GM12878 (cell line): ENCODE data around the gene PITPNM1. TPM values are rescaled to one million over a fixed set of nuclear protein-coding genes. Genes with fewer than 3 reads are reported as not detected.

Experiments
- BCL3 ChIP-seq: IDR thresholded peaks from 2 replicates; pipeline ENCODE4 v1.6.1; 2011; ENCODE audit warnings: borderline replicate concordance, low read depth, mild to moderate bottlenecking, moderate library complexity, low read length; ENCODE audit not compliant: insufficient read depth, poor library complexity, severe bottlenecking
- BCLAF1 ChIP-seq: fragments of 450-650 bp; IDR thresholded peaks from 2 replicates; pipeline ENCODE4 v1.6.1; 2017; ENCODE audit warnings: antibody characterized with exemption, mild to moderate bottlenecking, moderate library complexity
- BMI1 ChIP-seq: fragments of 450-650 bp; IDR thresholded peaks from 2 replicates; pipeline ENCODE4 v1.6.1; 2016; ENCODE audit warnings: mild to moderate bottlenecking, moderate library complexity, borderline replicate concordance
- CBX3 ChIP-seq: fragments of 200-600 bp; sonication (generic); IDR thresholded peaks from 2 replicates; pipeline ENCODE4 v1.6.1; 2016; ENCODE audit warnings: low read depth, borderline replicate concordance
- CREM ChIP-seq: IDR thresholded peaks from 2 replicates; pipeline ENCODE4 v1.6.1; 2014; ENCODE audit warnings: antibody characterized with exemption, low read depth
- CUX1 ChIP-seq: IDR thresholded peaks from 2 replicates; pipeline ENCODE4 v1.6.1; 2012; ENCODE audit warnings: improper control_type of control experiment, low read depth, low read length; ENCODE audit not compliant: insufficient replicate concordance
- RAD51 ChIP-seq: fragments of 450-650 bp; IDR thresholded peaks from 2 replicates; pipeline ENCODE4 v1.6.1; 2016; ENCODE audit warnings: moderate library complexity, mild to moderate bottlenecking, inconsistent platforms
- RFX5 ChIP-seq: IDR thresholded peaks from 2 replicates; pipeline ENCODE4 v1.6.1; 2011; ENCODE audit warnings: low read depth, low read length, improper control_type of control experiment
- SP1 ChIP-seq: IDR thresholded peaks from one replicate; pipeline ENCODE4 v1.6.1; 2011; ENCODE audit warnings: low read depth, low read length
- ZZZ3 ChIP-seq: IDR thresholded peaks from 2 replicates; pipeline ENCODE4 v1.6.1; 2011; ENCODE audit warnings: low read depth; ENCODE audit not compliant: control insufficient read depth, insufficient read length
- microRNA-seq: library from miRNA; unstranded; fragments of <30 nt; microRNA quantifications from one replicate; pipeline ENCODE4, GENCODE V29; 2018
- polyA plus RNA-seq, 11 experiments: library from polyadenylated mRNA; depleted of rRNA in 4 of 11; unstranded in 6 of 11; stranded (reverse) in 5 of 11; fragments of >200 nt; fragmentation: Nextera tagmentation in 4 of 11; fragmentation: Illumina TruSeq in 1 of 11; extraction: Ambion mirVana in 4 of 11; extraction: Trizol in 1 of 11; gene quantifications; 1 replicate in 1 of 11; 2 replicates in 10 of 11; pipeline versions ENCODE4 v1.2.1 to v1.2.3, GENCODE V29; 2011 to 2016; ENCODE audit warnings: inconsistent platforms in 2 of 11, missing spikeins in 2 of 11, low read depth in 1 of 11
- small RNA-seq: library from RNA; depleted of rRNA; stranded (forward); fragments of <200 nt; gene quantifications from one replicate; pipeline ENCODE3, GENCODE V24; 2014
- total RNA-seq, 4 experiments: library from RNA; depleted of rRNA in 3 of 4; stranded (reverse); fragments of >200 nt in 3 of 4; fragmentation: Illumina TruSeq in 1 of 4; extraction: Trizol in 1 of 4; gene quantifications; 2 replicates each; pipeline versions ENCODE4 v1.2.1 to v1.2.3, GENCODE V29; 2013 to 2021

PITPNM1 gene
- total and polyA plus RNA-seq, 10 of the 15 experiments (the other 5 are each of a cell fraction or from before 2014, with no cell fraction given) = 0.11 to 56.8 (median 16.5) TPM

GRCh38 chr11:67442504-67443404 lies 62.4 kb downstream of the PITPNM1 start (continued):
- TF ChIP-seq CUX1 = no peak
- TF ChIP-seq BCL3 = no peak
- TF ChIP-seq BMI1 = no peak
- TF ChIP-seq RAD51 = no peak
- TF ChIP-seq RFX5 = no peak
- TF ChIP-seq CREM = no peak
- no peak for TF ChIP-seq BCLAF1
- no peak for TF ChIP-seq ZZZ3
- TF ChIP-seq SP1 = no peak
- TF ChIP-seq CBX3 = no peak

Small RNA genes lying within 50 kb of the gene (microRNA-seq; reads per million reads assigned to microRNA genes)
- gene MIR6752 = 0.75 reads per million

Small RNA genes lying within 50 kb of the gene (small RNA-seq; reads per million reads assigned to genes)
- not detected for gene MIR6752

Other genes starting within 250 kb of the PITPNM1 start
Only the 7 nearest of the 24 such genes appear.
- 21.3 and 24.6 TPM in 2 replicates for gene CORO1B, start 61.9 kb downstream of the PITPNM1 start, total RNA-seq (2014; rRNA removed)
- gene CORO1B, start 61.9 kb downstream of the PITPNM1 start, total RNA-seq (2014; rRNA removed; fragmentation: Illumina TruSeq; extraction: Trizol) = 6.3 and 7.4 TPM in 2 replicates
- gene CORO1B, start 61.9 kb downstream of the PITPNM1 start, total RNA-seq (2021) = 28.5 and 30.6 TPM in 2 replicates
- gene CORO1B, start 61.9 kb downstream of the PITPNM1 start, polyA plus RNA-seq (2011; rRNA removed) = 8.0 and 26.4 TPM in 2 replicates
- gene CORO1B, start 61.9 kb downstream of the PITPNM1 start, polyA plus RNA-seq (2014; fragmentation: Illumina TruSeq; extraction: Trizol) = 2.5 and 7.0 TPM in 2 replicates
- 1 to 10 TPM in 1 of 2 experiments, under 1 TPM in 1; 0.24 to 1.9 TPM for gene CORO1B, start 61.9 kb downstream of the PITPNM1 start, polyA plus RNA-seq (2014; fragmentation: Nextera tagmentation; extraction: Ambion mirVana)
- gene CORO1B, start 61.9 kb downstream of the PITPNM1 start, polyA plus RNA-seq (2014; rRNA removed) = 21.7 and 26.9 TPM in 2 replicates
- gene CORO1B, start 61.9 kb downstream of the PITPNM1 start, polyA plus RNA-seq (2016; fragmentation: Nextera tagmentation; extraction: Ambion mirVana) = 10 to 100 TPM; 23.6 to 25.1 TPM
- not detected in 2 replicates for gene GPR152, start 52.6 kb downstream of the PITPNM1 start, total RNA-seq (2014; rRNA removed)
- not detected in 2 replicates for gene GPR152, start 52.6 kb downstream of the PITPNM1 start, total RNA-seq (2014; rRNA removed; fragmentation: Illumina TruSeq; extraction: Trizol)
- gene GPR152, start 52.6 kb downstream of the PITPNM1 start, total RNA-seq (2021) = not detected in 2 replicates
- gene GPR152, start 52.6 kb downstream of the PITPNM1 start, polyA plus RNA-seq (2011; rRNA removed) = not detected in 2 replicates
- not detected in 2 replicates for gene GPR152, start 52.6 kb downstream of the PITPNM1 start, polyA plus RNA-seq (2014; fragmentation: Illumina TruSeq; extraction: Trizol)
- not detected for gene GPR152, start 52.6 kb downstream of the PITPNM1 start, polyA plus RNA-seq (2014; fragmentation: Nextera tagmentation; extraction: Ambion mirVana)
- gene GPR152, start 52.6 kb downstream of the PITPNM1 start, polyA plus RNA-seq (2014; rRNA removed) = not detected in 2 replicates
- not detected for gene GPR152, start 52.6 kb downstream of the PITPNM1 start, polyA plus RNA-seq (2016; fragmentation: Nextera tagmentation; extraction: Ambion mirVana)
- not detected in 2 replicates for gene CABP4, start 50.0 kb downstream of the PITPNM1 start, total RNA-seq (2014; rRNA removed)
- 0.13 and 0.18 TPM in 2 replicates for gene CABP4, start 50.0 kb downstream of the PITPNM1 start, total RNA-seq (2014; rRNA removed; fragmentation: Illumina TruSeq; extraction: Trizol)
- 0.41 and 0.69 TPM in 2 replicates for gene CABP4, start 50.0 kb downstream of the PITPNM1 start, total RNA-seq (2021)
- gene CABP4, start 50.0 kb downstream of the PITPNM1 start, polyA plus RNA-seq (2011; rRNA removed) = 0.27 and 0.55 TPM in 2 replicates
- gene CABP4, start 50.0 kb downstream of the PITPNM1 start, polyA plus RNA-seq (2014; fragmentation: Illumina TruSeq; extraction: Trizol) = 0.04 and 0.44 TPM in 2 replicates
- gene CABP4, start 50.0 kb downstream of the PITPNM1 start, polyA plus RNA-seq (2014; fragmentation: Nextera tagmentation; extraction: Ambion mirVana) = under 1 TPM; 0.05 to 0.06 TPM
- gene CABP4, start 50.0 kb downstream of the PITPNM1 start, polyA plus RNA-seq (2014; rRNA removed) = 0.15 and 0.19 TPM in 2 replicates
- gene CABP4, start 50.0 kb downstream of the PITPNM1 start, polyA plus RNA-seq (2016; fragmentation: Nextera tagmentation; extraction: Ambion mirVana) = under 1 TPM in 1 of 2 experiments, not detected in 1; 0.15 TPM
- gene TMEM134, start 36.1 kb downstream of the PITPNM1 start, total RNA-seq (2014; rRNA removed) = 20.0 and 30.5 TPM in 2 replicates
- gene TMEM134, start 36.1 kb downstream of the PITPNM1 start, total RNA-seq (2014; rRNA removed; fragmentation: Illumina TruSeq; extraction: Trizol) = 10.6 and 12.0 TPM in 2 replicates
- 42.5 and 45.0 TPM in 2 replicates for gene TMEM134, start 36.1 kb downstream of the PITPNM1 start, total RNA-seq (2021)
- gene TMEM134, start 36.1 kb downstream of the PITPNM1 start, polyA plus RNA-seq (2011; rRNA removed) = 10.8 and 25.0 TPM in 2 replicates
- 2.0 and 11.2 TPM in 2 replicates for gene TMEM134, start 36.1 kb downstream of the PITPNM1 start, polyA plus RNA-seq (2014; fragmentation: Illumina TruSeq; extraction: Trizol)
- 1 to 10 TPM; 1.6 to 7.0 TPM for gene TMEM134, start 36.1 kb downstream of the PITPNM1 start, polyA plus RNA-seq (2014; fragmentation: Nextera tagmentation; extraction: Ambion mirVana)
- gene TMEM134, start 36.1 kb downstream of the PITPNM1 start, polyA plus RNA-seq (2014; rRNA removed) = 90.7 and 93.8 TPM in 2 replicates
- 10 to 100 TPM; 58.9 to 64.3 TPM for gene TMEM134, start 36.1 kb downstream of the PITPNM1 start, polyA plus RNA-seq (2016; fragmentation: Nextera tagmentation; extraction: Ambion mirVana)
- 135 and 139 TPM in 2 replicates for gene AIP, start 22.3 kb downstream of the PITPNM1 start, total RNA-seq (2014; rRNA removed)
- 67.2 and 67.6 TPM in 2 replicates for gene AIP, start 22.3 kb downstream of the PITPNM1 start, total RNA-seq (2014; rRNA removed; fragmentation: Illumina TruSeq; extraction: Trizol)
- gene AIP, start 22.3 kb downstream of the PITPNM1 start, total RNA-seq (2021) = 128 and 129 TPM in 2 replicates
- 77.2 and 144 TPM in 2 replicates for gene AIP, start 22.3 kb downstream of the PITPNM1 start, polyA plus RNA-seq (2011; rRNA removed)
- 20.7 and 47.5 TPM in 2 replicates for gene AIP, start 22.3 kb downstream of the PITPNM1 start, polyA plus RNA-seq (2014; fragmentation: Illumina TruSeq; extraction: Trizol)
- gene AIP, start 22.3 kb downstream of the PITPNM1 start, polyA plus RNA-seq (2014; fragmentation: Nextera tagmentation; extraction: Ambion mirVana) = 10 to 100 TPM; 12.6 to 29.7 TPM
- 164 and 168 TPM in 2 replicates for gene AIP, start 22.3 kb downstream of the PITPNM1 start, polyA plus RNA-seq (2014; rRNA removed)
- gene AIP, start 22.3 kb downstream of the PITPNM1 start, polyA plus RNA-seq (2016; fragmentation: Nextera tagmentation; extraction: Ambion mirVana) = 100 to 1,000 TPM; 103 to 105 TPM
- gene CDK2AP2, start 2.8 kb upstream of the PITPNM1 start, total RNA-seq (2014; rRNA removed) = 36.2 and 45.5 TPM in 2 replicates
- 17.2 and 19.2 TPM in 2 replicates for gene CDK2AP2, start 2.8 kb upstream of the PITPNM1 start, total RNA-seq (2014; rRNA removed; fragmentation: Illumina TruSeq; extraction: Trizol)
- gene CDK2AP2, start 2.8 kb upstream of the PITPNM1 start, total RNA-seq (2021) = 58.8 and 60.7 TPM in 2 replicates
- 6.7 and 15.9 TPM in 2 replicates for gene CDK2AP2, start 2.8 kb upstream of the PITPNM1 start, polyA plus RNA-seq (2011; rRNA removed)
- 5.8 and 36.3 TPM in 2 replicates for gene CDK2AP2, start 2.8 kb upstream of the PITPNM1 start, polyA plus RNA-seq (2014; fragmentation: Illumina TruSeq; extraction: Trizol)
- 10 to 100 TPM in 1 of 2 experiments, 1 to 10 TPM in 1; 8.0 to 18.0 TPM for gene CDK2AP2, start 2.8 kb upstream of the PITPNM1 start, polyA plus RNA-seq (2014; fragmentation: Nextera tagmentation; extraction: Ambion mirVana)
- gene CDK2AP2, start 2.8 kb upstream of the PITPNM1 start, polyA plus RNA-seq (2014; rRNA removed) = 51.4 and 55.4 TPM in 2 replicates
- 100 to 1,000 TPM; 150 to 177 TPM for gene CDK2AP2, start 2.8 kb upstream of the PITPNM1 start, polyA plus RNA-seq (2016; fragmentation: Nextera tagmentation; extraction: Ambion mirVana)
- gene CABP2, start 18.1 kb upstream of the PITPNM1 start, total RNA-seq (2014; rRNA removed) = not detected in 2 replicates
- not detected in 2 replicates for gene CABP2, start 18.1 kb upstream of the PITPNM1 start, total RNA-seq (2014; rRNA removed; fragmentation: Illumina TruSeq; extraction: Trizol)
- not detected in 2 replicates for gene CABP2, start 18.1 kb upstream of the PITPNM1 start, total RNA-seq (2021)
- gene CABP2, start 18.1 kb upstream of the PITPNM1 start, polyA plus RNA-seq (2011; rRNA removed) = not detected in 2 replicates
- gene CABP2, start 18.1 kb upstream of the PITPNM1 start, polyA plus RNA-seq (2014; fragmentation: Illumina TruSeq; extraction: Trizol) = not detected in 2 replicates
- gene CABP2, start 18.1 kb upstream of the PITPNM1 start, polyA plus RNA-seq (2014; fragmentation: Nextera tagmentation; extraction: Ambion mirVana) = not detected
- gene CABP2, start 18.1 kb upstream of the PITPNM1 start, polyA plus RNA-seq (2014; rRNA removed) = not detected in 2 replicates
- not detected for gene CABP2, start 18.1 kb upstream of the PITPNM1 start, polyA plus RNA-seq (2016; fragmentation: Nextera tagmentation; extraction: Ambion mirVana)